Measurements from ENCODE around the gene TENM3.

GRCh38 chr4:182847576-182848450 is 604.6 kb downstream of the TENM3 start:
- TF ChIP-seq, protein P1, sequence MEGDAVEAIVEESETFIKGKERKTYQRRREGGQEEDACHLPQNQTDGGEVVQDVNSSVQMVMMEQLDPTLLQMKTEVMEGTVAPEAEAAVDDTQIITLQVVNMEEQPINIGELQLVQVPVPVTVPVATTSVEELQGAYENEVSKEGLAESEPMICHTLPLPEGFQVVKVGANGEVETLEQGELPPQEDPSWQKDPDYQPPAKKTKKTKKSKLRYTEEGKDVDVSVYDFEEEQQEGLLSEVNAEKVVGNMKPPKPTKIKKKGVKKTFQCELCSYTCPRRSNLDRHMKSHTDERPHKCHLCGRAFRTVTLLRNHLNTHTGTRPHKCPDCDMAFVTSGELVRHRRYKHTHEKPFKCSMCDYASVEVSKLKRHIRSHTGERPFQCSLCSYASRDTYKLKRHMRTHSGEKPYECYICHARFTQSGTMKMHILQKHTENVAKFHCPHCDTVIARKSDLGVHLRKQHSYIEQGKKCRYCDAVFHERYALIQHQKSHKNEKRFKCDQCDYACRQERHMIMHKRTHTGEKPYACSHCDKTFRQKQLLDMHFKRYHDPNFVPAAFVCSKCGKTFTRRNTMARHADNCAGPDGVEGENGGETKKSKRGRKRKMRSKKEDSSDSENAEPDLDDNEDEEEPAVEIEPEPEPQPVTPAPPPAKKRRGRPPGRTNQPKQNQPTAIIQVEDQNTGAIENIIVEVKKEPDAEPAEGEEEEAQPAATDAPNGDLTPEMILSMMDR (conservative IDR thresholded peaks at IDR 0.05; ENCODE audit: low read depth, low read length) = no peak
- no peak for TF ChIP-seq EZH2 (IDR thresholded peaks at IDR 0.05; ENCODE audit: low read length, unreplicated experiment)
